NT2/D1 (cell line): ENCODE results near the gene GNPTG.

Source experiments
- SUZ12 ChIP-seq: IDR thresholded peaks from 2 replicates; pipeline ENCODE4 v1.6.1; 2011; ENCODE audit not compliant: insufficient read length, insufficient read depth; ENCODE audit errors: extremely low read depth
- ZNF274 ChIP-seq: IDR thresholded peaks from 2 replicates; pipeline ENCODE4 v1.6.1; 2011; ENCODE audit warnings: mild to moderate bottlenecking, low read depth, low read length

GRCh38 chr16:1367486-1368174 lies 15.9 kb downstream of the GNPTG start:
- TF ChIP-seq ZNF274 (no peak), SUZ12 (no peak)
